ENCODE results near the gene BRF1. TPM values are rescaled to one million over a fixed set of nuclear protein-coding genes. Genes with fewer than 3 reads are reported as not detected.
A peak's percentile ranks its signal among the peaks of the same experiment; 100 is the strongest.

BRF1 gene
- polyA plus RNA-seq, 1 of the 3 experiments (the other 2 are of a cell fraction) = 15.7 TPM

GRCh38 chr14:105329411-105330150 lies 28.8 kb upstream of the BRF1 start:
- H3K4me1 ChIP-seq (ENCODE audit: control insufficient read depth in 1 of 2, insufficient read depth in 2 of 2, low read depth in 1 of 2, low read length in 1 of 2) = peaks cover 0 to 58% of the 10 kb centered on the region in 2 experiments; a peak in 2 of 4 replicates
- no peak overlapping the region for H3K4me3 ChIP-seq (ENCODE audit: low read depth in 2 of 2, low read length in 1 of 2)
- H3K79me2 ChIP-seq (ENCODE audit: insufficient read depth) = peaks cover 38% of the 10 kb centered on the region; the same call in 1 of the 2 replicates
- no peaks in the 10 kb centered on the region for H3K36me3 ChIP-seq (replicated peaks in 1 of 2; ENCODE audit: control insufficient read depth in 1 of 2, insufficient read depth in 2 of 2, low read length in 1 of 2)
- no peak overlapping the region for H3K4me2 ChIP-seq
- peak; percentile 19 for DNase-seq
- CTCF ChIA-PET = interaction anchor here (1.1 kb wide), 1 partner anchor 22 kb away, joined by 4 read pairs; no protein-coding TSS in a partner anchor
- 94% methylated on average over 9 of the region's 17 CpGs for WGBS (ENCODE audit: low lambda C conversion rate)
- peaks cover 45% of the 10 kb centered on the region for H4K20me1 ChIP-seq (ENCODE audit: insufficient read depth)
- H3K27me3 ChIP-seq (ENCODE audit: insufficient read depth) = no peaks in the 10 kb centered on the region
- no peak overlapping the region for H3K9ac ChIP-seq
- POLR2A ChIA-PET = no interaction called here
- H3K9me3 ChIP-seq = no peaks in the 10 kb centered on the region
- TF ChIP-seq REST (IDR thresholded peaks at IDR 0.05; ENCODE audit: low read depth, low read length) (no peak), RXRA (IDR thresholded peaks at IDR 0.05; ENCODE audit: borderline replicate concordance, low read depth) (no peak), FOXJ3 (CRISPR knock-in tag; IDR thresholded peaks at IDR 0.05) (no peak), TCF12 (IDR thresholded peaks at IDR 0.05) (no peak), USF1 (IDR thresholded peaks at IDR 0.05; ENCODE audit: borderline replicate concordance, low read depth) (no peak), RCOR1 (IDR thresholded peaks at IDR 0.05; ENCODE audit: low read length) (no peak), EZH2phosphoT487 (IDR thresholded peaks at IDR 0.05; ENCODE audit: borderline replicate concordance, low read depth) (no peak), FOXM1 (IDR thresholded peaks at IDR 0.05; ENCODE audit: low read depth) (no peak), SIN3A (IDR thresholded peaks at IDR 0.05; ENCODE audit: borderline replicate concordance, low read depth, low read length) (no peak), TEAD4 (IDR thresholded peaks at IDR 0.05; ENCODE audit: borderline replicate concordance, insufficient read depth) (no peak)
- TF ChIP-seq, protein P1, sequence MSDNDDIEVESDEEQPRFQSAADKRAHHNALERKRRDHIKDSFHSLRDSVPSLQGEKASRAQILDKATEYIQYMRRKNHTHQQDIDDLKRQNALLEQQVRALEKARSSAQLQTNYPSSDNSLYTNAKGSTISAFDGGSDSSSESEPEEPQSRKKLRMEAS (IDR thresholded peaks at IDR 0.05; ENCODE audit: low read depth) = no peak
- H3K27ac ChIP-seq (ENCODE audit: low read depth in 2 of 2, low read length in 1 of 2) = no peak overlapping the region
- H3F3A ChIP-seq (replicated peaks; ENCODE audit: insufficient read depth) = no peaks in the 10 kb centered on the region
- H2AFZ ChIP-seq (ENCODE audit: low read depth) = no peak overlapping the region
- no peaks in the 10 kb centered on the region for H3K9me2 ChIP-seq

Data from SK-N-SH (cell line).